HG02588 (cell line): ENCODE measurements around the gene UBE2L3.

ENCODE experiments used
- ATAC-seq: cut with Tn5 transposase; IDR thresholded peaks from one replicate; pipeline ENCODE4 v1.9.1; 2021; ENCODE audit warnings: mild to moderate bottlenecking, moderate library complexity; ENCODE audit not compliant: unreplicated experiment

UBE2L3 gene

DNA sequence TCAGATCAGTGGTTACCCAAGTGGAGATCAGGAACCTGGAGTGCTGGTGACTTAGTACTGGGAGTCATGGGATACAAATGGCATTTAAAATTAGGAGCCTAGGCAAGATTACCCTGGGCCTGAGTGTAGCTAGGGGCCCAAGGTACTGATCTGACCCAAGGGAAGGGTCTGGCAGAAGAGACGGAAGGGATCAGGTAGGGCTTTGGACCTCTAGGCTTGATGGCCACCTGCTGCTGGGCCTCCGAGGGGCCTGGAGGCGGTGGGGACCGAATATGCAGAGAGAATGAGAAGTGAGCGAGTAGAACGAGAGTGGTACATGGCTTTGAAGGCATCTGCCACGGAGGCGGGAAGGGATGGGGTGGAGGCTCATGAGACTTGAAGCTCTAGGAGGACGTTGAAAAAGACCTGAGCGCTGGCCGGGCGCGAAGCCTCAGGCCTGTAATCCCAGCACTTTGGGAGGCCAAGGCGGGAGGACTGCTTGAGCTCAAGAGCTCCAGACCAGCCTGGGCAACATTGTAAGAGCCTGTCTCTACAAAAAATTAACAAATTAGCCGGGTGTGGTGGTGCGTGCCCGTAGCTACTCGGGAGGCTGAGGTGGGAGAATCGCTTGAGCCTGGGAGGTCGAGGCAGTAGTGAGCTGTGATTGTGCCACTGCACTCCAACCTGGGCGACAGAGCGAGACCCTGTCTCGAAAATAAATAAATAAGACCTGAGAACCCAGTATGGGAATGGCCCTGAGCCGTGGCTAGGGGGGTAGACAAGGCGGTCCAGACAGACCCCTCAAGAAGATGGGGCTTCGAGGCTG is 97.7 kb downstream of the UBE2L3 start:
- no peak for ATAC-seq

DNA sequence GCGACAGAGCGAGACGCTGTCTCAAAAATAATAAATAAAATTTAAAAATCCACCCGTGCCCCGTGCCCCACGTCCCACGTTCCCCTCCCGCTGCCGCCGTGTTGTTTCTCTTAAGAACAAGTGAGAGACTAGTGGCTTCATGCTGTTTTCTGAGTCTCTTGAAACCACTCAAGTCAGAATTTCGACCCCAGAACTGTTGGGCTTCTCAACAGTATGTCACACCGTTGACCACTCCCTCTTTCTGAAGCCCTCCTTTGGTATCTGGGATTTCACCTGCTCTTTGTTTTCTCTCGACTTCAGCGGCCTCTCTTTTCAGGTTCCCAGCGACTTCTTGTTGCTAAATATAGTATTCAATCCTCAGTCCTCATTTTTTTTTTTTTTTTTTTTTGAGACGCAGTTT is 99.3 kb downstream of the UBE2L3 start:
- no peak for ATAC-seq

DNA sequence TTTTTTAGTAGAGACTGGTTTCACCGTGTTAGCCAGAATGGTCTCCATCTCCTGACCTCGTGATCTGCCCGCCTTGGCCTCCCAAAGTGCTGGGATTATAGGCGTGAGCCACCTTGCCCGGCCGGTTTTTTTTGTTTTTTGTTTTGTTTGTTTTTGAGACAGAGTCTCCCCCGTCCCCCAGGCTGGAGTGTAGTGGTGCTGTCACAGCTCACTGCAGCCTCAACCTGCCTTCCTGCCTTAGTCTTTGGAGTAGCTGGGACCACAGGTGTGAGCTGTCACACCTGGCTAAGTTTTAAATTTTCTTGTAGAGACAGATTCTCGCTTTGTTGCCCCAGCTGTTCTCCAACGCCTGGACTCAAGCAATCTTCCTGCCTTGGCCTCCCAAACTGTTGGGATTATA is 101.5 kb downstream of the UBE2L3 start:
- no peak for ATAC-seq

DNA sequence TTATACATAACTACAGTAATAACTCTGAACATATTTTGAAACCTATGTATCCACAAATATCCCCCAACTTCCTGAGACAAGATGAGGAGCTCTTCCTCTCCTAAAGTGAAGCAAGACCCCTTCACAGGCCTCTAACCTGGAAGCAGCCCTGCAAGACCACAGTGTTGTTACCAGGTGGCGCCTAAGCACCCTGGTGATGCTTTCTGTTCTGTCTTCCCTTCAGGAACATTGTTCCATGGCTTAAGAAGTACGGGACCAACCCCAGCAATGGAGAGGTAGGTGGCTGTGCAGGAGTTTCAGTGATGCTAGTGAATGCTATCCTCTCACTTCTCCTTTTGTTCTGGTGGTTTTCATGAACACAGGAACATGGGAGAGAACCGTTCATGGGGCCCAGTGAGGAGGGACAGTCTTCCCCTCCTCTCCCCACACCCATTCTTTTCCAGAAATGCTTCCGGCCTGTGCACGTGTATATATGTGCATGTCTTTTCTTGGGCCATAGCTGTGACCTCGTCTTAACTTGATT is 104.7 kb downstream of the UBE2L3 start:
- ATAC-seq = no peak
